ENCODE results near the gene ZDHHC16.

ZDHHC16 gene

DNA sequence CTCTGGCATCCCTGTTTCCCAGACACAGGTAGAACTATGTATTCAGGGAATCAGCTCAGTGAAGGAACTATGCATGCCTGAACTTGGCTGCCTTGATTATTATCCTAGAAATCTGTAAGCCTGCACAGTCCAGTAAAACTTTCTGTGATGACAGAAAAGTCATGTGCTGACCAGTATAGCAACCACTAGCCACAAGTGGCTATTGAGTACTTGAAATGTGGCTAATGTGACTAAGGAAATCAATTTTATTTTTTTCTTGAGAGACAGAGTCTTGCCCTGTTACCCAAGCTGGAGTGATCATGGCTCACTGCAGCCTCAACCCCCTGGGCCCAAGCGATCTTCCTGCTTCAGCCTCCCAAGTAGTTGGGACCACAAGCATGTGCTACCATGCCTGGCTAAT, 3.7 kb upstream of the ZDHHC16 start:
- H3K4me3 ChIP-seq (ENCODE audit: low read depth in 1 of 2, low read length in 1 of 2) = no peak overlapping the region
- H3K4me1 ChIP-seq (ENCODE audit: control insufficient read depth in 1 of 2, insufficient read depth in 1 of 2, low read depth in 1 of 2, low read length in 1 of 2) = peaks cover 22 to 28% of the 10 kb centered on the region in 2 experiments
- no peak overlapping the region for H3K27ac ChIP-seq
- TF ChIP-seq, protein P1, sequence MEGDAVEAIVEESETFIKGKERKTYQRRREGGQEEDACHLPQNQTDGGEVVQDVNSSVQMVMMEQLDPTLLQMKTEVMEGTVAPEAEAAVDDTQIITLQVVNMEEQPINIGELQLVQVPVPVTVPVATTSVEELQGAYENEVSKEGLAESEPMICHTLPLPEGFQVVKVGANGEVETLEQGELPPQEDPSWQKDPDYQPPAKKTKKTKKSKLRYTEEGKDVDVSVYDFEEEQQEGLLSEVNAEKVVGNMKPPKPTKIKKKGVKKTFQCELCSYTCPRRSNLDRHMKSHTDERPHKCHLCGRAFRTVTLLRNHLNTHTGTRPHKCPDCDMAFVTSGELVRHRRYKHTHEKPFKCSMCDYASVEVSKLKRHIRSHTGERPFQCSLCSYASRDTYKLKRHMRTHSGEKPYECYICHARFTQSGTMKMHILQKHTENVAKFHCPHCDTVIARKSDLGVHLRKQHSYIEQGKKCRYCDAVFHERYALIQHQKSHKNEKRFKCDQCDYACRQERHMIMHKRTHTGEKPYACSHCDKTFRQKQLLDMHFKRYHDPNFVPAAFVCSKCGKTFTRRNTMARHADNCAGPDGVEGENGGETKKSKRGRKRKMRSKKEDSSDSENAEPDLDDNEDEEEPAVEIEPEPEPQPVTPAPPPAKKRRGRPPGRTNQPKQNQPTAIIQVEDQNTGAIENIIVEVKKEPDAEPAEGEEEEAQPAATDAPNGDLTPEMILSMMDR (IDR thresholded peaks at IDR 0.05) = no peak
- H3K36me3 ChIP-seq = peaks cover 35% of the 10 kb centered on the region
- H3K27me3 ChIP-seq = no peaks in the 10 kb centered on the region
- H3K9me3 ChIP-seq = no peaks in the 10 kb centered on the region

DNA sequence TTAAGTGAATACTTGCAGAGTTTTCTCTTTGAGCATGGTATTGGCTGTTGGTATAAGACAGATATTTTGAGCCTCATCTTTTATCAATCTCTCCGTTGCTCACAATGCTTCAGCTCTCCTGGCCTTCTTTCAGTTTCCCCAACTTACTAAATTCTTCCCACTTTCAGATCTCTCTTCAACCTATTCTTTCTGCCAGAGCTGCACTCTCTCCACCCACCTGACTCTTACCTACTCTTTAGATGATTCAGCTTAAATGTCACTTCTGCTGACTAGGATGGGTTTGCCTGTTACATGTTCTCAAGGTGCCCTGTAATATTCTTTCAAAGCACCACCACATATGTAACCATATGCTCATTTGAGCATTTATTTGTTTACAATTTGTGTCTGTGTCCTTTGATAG, 1.8 kb upstream of the ZDHHC16 start:
- Histone ChIP-seq H3K27me3 (no peaks in the 10 kb centered on the region), H3K4me1 (ENCODE audit: control insufficient read depth in 1 of 2, insufficient read depth in 1 of 2, low read depth in 1 of 2, low read length in 1 of 2) (peaks cover 22 to 28% of the 10 kb centered on the region in 2 experiments), H3K4me3 (ENCODE audit: low read depth in 1 of 2, low read length in 1 of 2) (no peak overlapping the region), H3K27ac (no peak overlapping the region), H3K9me3 (no peaks in the 10 kb centered on the region), H3K36me3 (peaks cover 21% of the 10 kb centered on the region)
- TF ChIP-seq, protein P1 (IDR thresholded peaks at IDR 0.05) = no peak

GRCh38 chr10:97445357-97445721, 636 bp upstream of the ZDHHC16 start:
- no peaks in the 10 kb centered on the region for H3K9me3 ChIP-seq
- H3K4me3 ChIP-seq (ENCODE audit: low read depth in 1 of 2, low read length in 1 of 2) = peak overlapping the region; percentile 75
- H3K27ac ChIP-seq = peak overlapping the region; percentile 78
- TF ChIP-seq, protein P1 (IDR thresholded peaks at IDR 0.05) = no peak
- H3K36me3 ChIP-seq = peaks cover 16% of the 10 kb centered on the region
- peaks cover 22 to 28% of the 10 kb centered on the region in 2 experiments for H3K4me1 ChIP-seq (ENCODE audit: control insufficient read depth in 1 of 2, insufficient read depth in 1 of 2, low read depth in 1 of 2, low read length in 1 of 2)
- H3K27me3 ChIP-seq = no peaks in the 10 kb centered on the region

DNA sequence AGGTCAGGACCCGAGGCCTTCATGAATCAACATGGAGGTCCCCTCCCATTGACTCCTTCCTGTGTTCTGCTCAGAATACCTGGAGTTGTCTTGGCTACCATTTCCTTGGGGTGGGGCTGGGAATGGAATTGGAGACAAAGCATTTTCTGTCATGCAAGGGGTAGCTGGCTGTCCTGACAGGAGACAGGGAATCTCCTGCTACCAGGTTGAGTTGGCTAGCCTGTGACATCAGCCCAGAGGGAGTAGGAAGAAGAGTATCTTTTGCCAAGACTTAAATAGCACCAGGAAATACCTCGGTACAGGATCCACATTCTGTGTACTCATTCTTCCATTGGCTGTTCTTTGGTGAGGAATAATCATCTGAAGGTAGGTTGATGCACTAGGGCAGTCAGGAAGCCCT, 4.9 kb downstream of the ZDHHC16 start:
- H3K27ac ChIP-seq = no peak overlapping the region
- TF ChIP-seq, protein P1 (IDR thresholded peaks at IDR 0.05) = no peak
- peaks cover 8 to 14% of the 10 kb centered on the region in 2 experiments for H3K4me1 ChIP-seq (ENCODE audit: control insufficient read depth in 1 of 2, insufficient read depth in 1 of 2, low read depth in 1 of 2, low read length in 1 of 2)
- no peaks in the 10 kb centered on the region for H3K9me3 ChIP-seq
- H3K27me3 ChIP-seq = no peaks in the 10 kb centered on the region
- peaks cover 49% of the 10 kb centered on the region for H3K36me3 ChIP-seq
- no peak overlapping the region for H3K4me3 ChIP-seq (ENCODE audit: low read depth in 1 of 2, low read length in 1 of 2)

DNA sequence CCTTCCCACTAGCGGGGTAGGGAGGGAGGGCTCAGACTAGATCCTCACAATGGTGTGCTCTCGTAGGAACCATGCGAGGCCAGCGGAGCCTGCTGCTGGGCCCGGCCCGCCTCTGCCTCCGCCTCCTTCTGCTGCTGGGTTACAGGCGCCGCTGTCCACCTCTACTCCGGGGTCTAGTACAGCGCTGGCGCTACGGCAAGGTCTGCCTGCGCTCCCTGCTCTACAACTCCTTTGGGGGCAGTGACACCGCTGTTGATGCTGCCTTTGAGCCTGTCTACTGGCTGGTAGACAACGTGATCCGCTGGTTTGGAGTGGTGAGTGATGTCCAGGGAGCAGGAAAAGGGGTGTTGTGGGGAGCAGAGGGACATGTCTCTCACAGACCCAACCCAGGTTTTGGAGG, 5.6 kb downstream of the ZDHHC16 start:
- Histone ChIP-seq H3K4me1 (ENCODE audit: control insufficient read depth in 1 of 2, insufficient read depth in 1 of 2, low read depth in 1 of 2, low read length in 1 of 2) (peaks cover 3 to 7% of the 10 kb centered on the region in 2 experiments), H3K9me3 (no peaks in the 10 kb centered on the region), H3K36me3 (peaks cover 57% of the 10 kb centered on the region), H3K27me3 (no peaks in the 10 kb centered on the region), H3K4me3 (ENCODE audit: low read depth in 1 of 2, low read length in 1 of 2) (no peak overlapping the region), H3K27ac (no peak overlapping the region)
- TF ChIP-seq, protein P1 (IDR thresholded peaks at IDR 0.05) = no peak

GRCh38 chr10:97452352-97452751, 6.4 kb downstream of the ZDHHC16 start:
- Histone ChIP-seq H3K36me3 (peaks cover 65% of the 10 kb centered on the region), H3K27me3 (no peaks in the 10 kb centered on the region), H3K27ac (no peak overlapping the region), H3K4me1 (ENCODE audit: control insufficient read depth in 1 of 2, insufficient read depth in 1 of 2, low read depth in 1 of 2, low read length in 1 of 2) (no peaks in the 10 kb centered on the region), H3K4me3 (ENCODE audit: low read depth in 1 of 2, low read length in 1 of 2) (no peak overlapping the region), H3K9me3 (no peaks in the 10 kb centered on the region)
- TF ChIP-seq, protein P1 (IDR thresholded peaks at IDR 0.05) = no peak
